GM21529 (cell line): ENCODE data around the gene PNMA6F.

Experiments used
- ATAC-seq: cut with Tn5 transposase; IDR thresholded peaks from one replicate; pipeline ENCODE4 v1.9.1; 2021; ENCODE audit not compliant: unreplicated experiment

The PNMA6F gene

DNA sequence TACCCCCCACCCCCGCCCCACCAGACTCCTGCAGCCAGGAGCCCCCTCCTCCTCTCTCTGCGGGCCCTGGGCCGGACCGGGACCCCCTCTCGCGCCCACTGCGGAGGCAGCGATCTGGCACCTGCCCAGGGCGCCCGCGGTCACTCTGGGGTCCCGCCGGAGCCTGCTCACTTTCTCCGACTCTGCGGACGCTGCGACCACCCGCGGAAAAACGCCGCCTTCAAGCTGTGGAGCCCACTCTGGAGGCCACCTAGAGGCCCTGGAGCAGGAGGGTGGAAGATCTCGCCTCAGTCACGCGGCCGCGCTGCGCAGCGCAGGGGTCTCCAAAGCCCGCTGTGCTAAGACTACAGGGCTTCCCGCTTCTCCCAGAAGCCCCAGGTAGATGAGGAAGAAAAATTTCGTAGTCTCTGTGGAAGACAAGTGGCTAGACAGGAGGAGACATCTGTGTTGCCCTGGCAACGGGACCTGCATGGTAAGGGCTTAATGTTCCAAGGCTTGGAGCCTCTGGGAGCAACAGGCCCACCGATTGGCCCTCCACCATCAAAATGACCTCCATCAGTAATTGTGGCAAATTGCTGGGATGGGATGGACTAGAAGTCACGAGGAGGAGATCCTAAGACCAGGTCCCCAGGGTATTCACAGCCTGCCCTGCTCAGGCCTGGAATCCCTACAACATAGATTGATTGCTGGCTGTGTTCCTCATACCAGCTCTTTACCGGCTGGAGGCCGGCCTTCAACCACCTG lies at the start of gene PNMA6F:
TSS of gene PNMA6F (minus strand) at position 387 of the 744 bp plus-strand sequence. CDS start 1,093 bp downstream, outside the sequence.
- ATAC-seq, result no peak

- ATAC-seq, result no peak
Measured at GRCh38 chrX:153371256-153371655, 49.7 kb upstream of the PNMA6F start.

DNA sequence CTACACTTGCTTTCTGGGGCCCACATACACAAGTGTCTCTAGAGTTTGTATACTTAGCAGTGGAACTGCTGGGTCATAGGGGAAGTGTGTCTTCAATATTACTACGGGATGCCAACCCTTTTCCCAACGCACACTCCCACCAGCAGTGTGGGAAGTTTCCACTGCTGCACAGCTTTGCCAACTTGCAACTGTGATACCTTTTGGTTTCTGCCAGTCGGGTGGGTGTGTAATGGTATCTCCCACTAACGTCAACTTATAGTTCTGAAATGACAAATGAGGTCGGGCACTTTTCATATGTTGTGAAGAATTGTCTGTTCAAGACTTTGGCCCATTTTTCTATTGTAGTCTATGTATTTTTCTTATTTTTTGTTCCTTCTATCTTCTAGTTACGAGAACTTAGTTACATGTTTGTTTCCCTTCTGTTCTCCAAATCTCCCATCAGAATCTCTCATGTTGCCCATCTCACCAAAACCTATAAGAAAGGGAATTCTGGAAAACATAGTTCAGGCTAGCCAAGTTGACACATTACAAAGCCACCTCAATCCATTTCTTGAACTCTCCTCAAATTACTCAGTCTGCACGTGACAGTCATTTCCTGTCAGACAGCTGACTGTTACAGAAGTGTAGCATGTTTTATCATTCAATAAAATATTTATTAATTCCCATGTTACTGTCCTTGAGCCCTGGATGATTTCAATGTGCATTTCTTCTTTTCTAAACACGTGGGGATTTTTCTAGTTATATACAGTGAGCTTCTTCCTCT lies 48.9 kb upstream of the PNMA6F start:
- no peak for ATAC-seq

- ATAC-seq, result no peak
Measured at GRCh38 chrX:153366878-153367538, 45.4 kb upstream of the PNMA6F start.

DNA sequence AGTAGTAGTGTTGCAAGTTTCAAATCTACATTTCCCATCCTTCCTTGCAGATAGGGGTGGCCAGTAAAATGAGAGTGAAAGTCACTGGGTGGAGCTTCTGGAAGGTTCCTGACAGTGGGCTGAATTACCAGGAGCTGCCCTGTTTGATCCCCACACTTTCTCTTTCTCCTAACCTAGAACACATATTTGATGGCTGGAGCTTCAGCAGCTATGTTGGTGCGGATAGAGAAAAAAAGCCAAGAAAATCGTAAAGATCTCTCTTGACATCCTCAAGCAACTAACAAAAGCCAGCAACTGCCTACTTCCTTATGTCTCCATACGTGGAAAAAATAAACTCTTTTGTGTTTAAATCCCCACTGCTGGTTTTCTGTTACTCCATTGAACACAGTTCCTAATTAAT lies 44.6 kb upstream of the PNMA6F start:
- ATAC-seq, result peak; percentile 28

DNA sequence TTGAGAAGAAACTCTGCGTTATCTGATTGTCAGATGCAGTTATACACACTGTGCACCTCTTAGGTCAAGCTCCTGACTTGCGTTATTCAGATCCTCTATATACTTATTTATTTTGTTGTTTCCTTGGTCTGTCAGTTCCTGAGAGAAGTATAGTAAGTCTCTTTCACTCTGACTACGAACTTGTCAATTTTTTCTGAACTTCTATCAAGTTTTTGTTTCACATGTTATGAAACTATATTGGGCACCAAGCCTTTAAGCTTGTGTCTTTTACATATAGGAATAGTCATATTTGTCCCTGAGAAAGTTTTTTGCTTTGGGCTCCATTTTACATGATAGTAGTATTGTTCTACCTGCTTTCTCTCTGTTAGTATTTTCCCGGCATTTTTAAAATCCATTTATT lies 44.1 kb upstream of the PNMA6F start:
- ATAC-seq, result peak; percentile 56

- no peak for ATAC-seq
Measured at GRCh38 chrX:153361781-153362397, 40.3 kb upstream of the PNMA6F start.

DNA sequence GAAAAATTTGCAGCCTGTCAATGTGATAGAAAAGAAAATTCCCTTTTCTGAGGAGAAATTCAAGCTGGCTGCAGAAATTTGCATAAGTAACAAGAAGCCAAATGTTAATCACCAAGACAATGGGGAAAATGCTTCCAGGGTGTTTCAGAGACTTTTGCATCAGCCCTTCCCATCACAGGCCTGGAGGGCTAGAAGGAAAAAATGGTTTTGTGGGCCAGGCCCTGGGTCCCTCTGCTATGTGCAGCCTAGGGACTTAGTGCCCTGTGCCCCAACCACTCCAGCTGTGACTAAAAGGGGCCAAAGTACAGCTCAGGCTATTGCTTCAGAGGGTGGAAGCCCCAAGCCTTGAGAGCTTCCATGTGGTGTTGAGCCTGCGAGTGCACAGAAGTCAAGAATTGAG lies 36.3 kb upstream of the PNMA6F start:
- no peak for ATAC-seq

DNA sequence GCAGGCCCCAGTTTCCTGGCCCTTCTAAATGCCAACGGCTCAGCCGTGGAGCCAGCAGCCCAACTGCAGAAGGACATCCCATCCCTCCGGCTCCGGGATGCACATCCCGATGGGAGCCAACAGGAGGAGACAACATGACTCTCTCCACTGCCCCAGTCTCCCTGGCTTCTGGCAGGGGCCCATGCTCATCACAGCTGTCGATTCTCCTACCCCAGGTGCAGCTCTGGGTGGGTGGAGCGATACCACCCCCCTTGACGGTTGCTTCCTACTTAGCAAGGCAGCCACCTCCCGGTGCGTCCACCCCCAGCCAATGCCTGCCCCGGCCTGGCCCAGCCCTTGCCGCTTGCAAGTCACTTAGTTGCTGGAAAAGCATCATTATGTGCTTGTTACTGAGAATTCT lies 31.8 kb upstream of the PNMA6F start:
- no peak for ATAC-seq

DNA sequence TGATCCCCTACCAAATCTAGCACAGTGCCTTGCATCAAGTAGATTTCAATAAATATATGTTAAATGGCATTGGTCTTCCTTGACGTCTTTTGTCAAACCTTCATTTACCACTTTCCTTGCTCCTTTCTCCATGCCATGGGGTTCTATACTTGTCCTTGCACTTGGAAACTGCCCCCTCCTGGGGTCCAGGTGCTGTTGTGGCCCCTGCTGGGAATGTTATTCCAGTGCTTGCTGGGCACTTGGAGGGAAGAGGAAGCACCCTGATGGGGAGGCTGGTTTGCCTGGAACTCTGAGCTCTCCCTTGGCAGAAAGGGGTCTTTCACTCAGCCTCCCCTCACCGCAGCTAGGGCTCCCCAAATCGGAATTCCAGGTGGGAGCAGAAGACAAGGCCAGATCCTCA lies 31.3 kb upstream of the PNMA6F start:
- ATAC-seq, result no peak

GRCh38 chrX:153351981-153352380 lies 30.4 kb upstream of the PNMA6F start:
- no peak for ATAC-seq

GRCh38 chrX:153349952-153350351 lies 28.4 kb upstream of the PNMA6F start:
- ATAC-seq, result no peak

- ATAC-seq, result no peak
Measured at GRCh38 chrX:153348421-153348820, 26.9 kb upstream of the PNMA6F start.

GRCh38 chrX:153347530-153347929 lies 26.0 kb upstream of the PNMA6F start:
- no peak for ATAC-seq

- no peak for ATAC-seq
Measured at GRCh38 chrX:153343674-153344073, 22.1 kb upstream of the PNMA6F start.

- ATAC-seq, result no peak
Measured at GRCh38 chrX:153342762-153343558, 21.4 kb upstream of the PNMA6F start.

- ATAC-seq, result no peak
Measured at GRCh38 chrX:153340111-153340510, 18.5 kb upstream of the PNMA6F start.

DNA sequence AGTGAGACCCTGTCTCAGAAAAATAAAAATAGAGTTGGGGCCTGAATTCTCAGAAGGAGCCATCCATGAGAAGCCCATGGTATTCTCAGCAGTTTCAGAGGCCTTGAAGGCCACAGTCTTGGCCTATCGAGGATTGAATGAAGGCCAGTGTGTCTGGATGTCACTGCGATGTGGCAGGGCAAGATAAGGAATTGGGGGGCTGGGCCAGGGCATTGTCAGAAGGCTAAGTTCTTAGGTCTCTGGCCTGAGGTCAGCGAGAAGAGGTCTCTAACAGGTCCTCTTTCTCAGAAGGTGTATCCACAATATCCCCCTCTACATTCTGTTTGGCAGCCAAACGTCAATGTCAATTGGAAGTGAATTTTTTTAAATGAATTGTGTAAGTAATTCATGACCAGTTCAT lies 18.1 kb upstream of the PNMA6F start:
- no peak for ATAC-seq

GRCh38 chrX:153338836-153339235 lies 17.3 kb upstream of the PNMA6F start:
- no peak for ATAC-seq

DNA sequence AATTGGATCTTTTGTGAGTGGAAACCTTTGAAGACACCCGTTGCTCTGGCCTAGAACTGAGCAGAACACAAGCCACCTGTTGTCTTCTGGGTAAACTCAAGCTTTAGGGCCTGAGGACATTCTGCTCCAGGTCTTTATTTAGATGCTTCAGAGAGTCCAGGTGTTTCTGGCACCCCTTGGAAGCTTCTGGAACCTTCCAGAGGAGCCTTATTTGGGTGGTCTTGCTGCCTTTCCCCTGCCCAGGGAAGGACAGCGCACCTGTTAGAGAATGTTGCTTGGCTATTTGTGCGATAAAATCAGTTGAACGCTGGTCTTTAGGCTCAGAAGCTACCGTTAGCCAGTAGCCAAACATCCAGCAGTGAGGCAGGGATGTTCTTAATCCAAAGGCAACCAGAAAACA lies 15.4 kb upstream of the PNMA6F start:
- ATAC-seq, result no peak
